Breast epithelium (tissue), 3 donors: ENCODE data around the gene SAP30.
A peak's percentile ranks its signal among the peaks of the same experiment; 100 is the strongest.

Source experiments
- CTCF ChIP-seq, 3 donors: fragments of 450-650 bp; IDR thresholded peaks; one replicate each; pipeline ENCODE4 v1.5.1; 2016 to 2017; ENCODE audit warnings: antibody characterized with exemption in 3 of 3, mild to moderate bottlenecking in 3 of 3, moderate library complexity in 3 of 3
- POLR2A ChIP-seq: fragments of 450-650 bp; IDR thresholded peaks from one replicate; pipeline ENCODE4 v1.6.1; 2016; ENCODE audit warnings: antibody characterized with exemption, mild to moderate bottlenecking, moderate library complexity
- POLR2AphosphoS5 ChIP-seq, 3 donors: sonication (generic); formaldehyde crosslinking; IDR thresholded peaks; one replicate each; pipeline ENCODE4 v1.6.1; 2017; ENCODE audit warnings: antibody characterized with exemption in 3 of 3

- TF ChIP-seq CTCF (IDR thresholded peaks at IDR 0.05) = peak in 2 of 3 donors; percentile 33 to 49
- TF ChIP-seq POLR2A = no peak
- no peak for TF ChIP-seq POLR2AphosphoS5 (IDR thresholded peaks at IDR 0.05)
These were observed 49.6 kb downstream of the SAP30 start for GRCh38 chr4:173420324-173420752.
